NCI-H748 (cell line): ENCODE results near the gene TTBK1.
A peak's percentile ranks its signal among the peaks of the same experiment; 100 is the strongest.

Experiments used
- DNase-seq: peaks from one replicate; lab custom pipeline; 2025; ENCODE audit not compliant: unreplicated experiment; lab: John Stamatoyannopoulos, UW

The TTBK1 gene

GRCh38 chr6:43242908-43243663, at the start of gene TTBK1:
Gene TTBK1 (plus strand): TSS chr6:43243481. CDS start chr6:43246661, 3,180 bp downstream.
- peak; percentile 81 for DNase-seq

- DNase-seq = no peak
Measured at GRCh38 chr6:43193929-43194328, 49.4 kb upstream of the TTBK1 start.

GRCh38 chr6:43196337-43196736, 46.9 kb upstream of the TTBK1 start:
- DNase-seq = no peak

- DNase-seq = no peak
Measured at GRCh38 chr6:43199912-43200311, 43.4 kb upstream of the TTBK1 start.

GRCh38 chr6:43200541-43200940, 42.7 kb upstream of the TTBK1 start:
- DNase-seq = no peak

- no peak for DNase-seq
Measured at GRCh38 chr6:43202451-43202850, 40.8 kb upstream of the TTBK1 start.

GRCh38 chr6:43203029-43203717, 40.1 kb upstream of the TTBK1 start:
- no peak for DNase-seq

GRCh38 chr6:43203718-43204095, 39.6 kb upstream of the TTBK1 start:
- DNase-seq = no peak

- DNase-seq = no peak
Measured at GRCh38 chr6:43204271-43205105, 38.8 kb upstream of the TTBK1 start.

- no peak for DNase-seq
Measured at GRCh38 chr6:43205849-43206248, 37.4 kb upstream of the TTBK1 start.

- no peak for DNase-seq
Measured at GRCh38 chr6:43207286-43207685, 36.0 kb upstream of the TTBK1 start.

GRCh38 chr6:43211955-43212354, 31.3 kb upstream of the TTBK1 start:
- no peak for DNase-seq

- DNase-seq = no peak
Measured at GRCh38 chr6:43213431-43213830, 29.9 kb upstream of the TTBK1 start.

- DNase-seq = no peak
Measured at GRCh38 chr6:43215066-43215465, 28.2 kb upstream of the TTBK1 start.

- no peak for DNase-seq
Measured at GRCh38 chr6:43216200-43216599, 27.1 kb upstream of the TTBK1 start.

- no peak for DNase-seq
Measured at GRCh38 chr6:43217351-43217750, 25.9 kb upstream of the TTBK1 start.

- no peak for DNase-seq
Measured at GRCh38 chr6:43219119-43219518, 24.2 kb upstream of the TTBK1 start.

GRCh38 chr6:43219814-43220213, 23.5 kb upstream of the TTBK1 start:
- no peak for DNase-seq

- no peak for DNase-seq
Measured at GRCh38 chr6:43220439-43220951, 22.8 kb upstream of the TTBK1 start.

GRCh38 chr6:43221046-43221972, 22.0 kb upstream of the TTBK1 start:
- no peak for DNase-seq
